Prostate gland (tissue), 2 donors: ENCODE data around the gene L1CAM.

Experiments
- POLR2A ChIP-seq: fragments of 450-650 bp; IDR thresholded peaks from one replicate; pipeline ENCODE4 v1.6.1; 2016; ENCODE audit warnings: antibody characterized with exemption, mild to moderate bottlenecking
- TF ChIP-seq, protein P1 (sequence below), 4 experiments: fragments of 200-600 bp in 2 of 4; fragments of 450-650 bp in 2 of 4; sonication (generic) in 2 of 4; IDR thresholded peaks; 1 replicate in 3 of 4; 2 replicates in 1 of 4; pipeline ENCODE4 v1.5.1; 2016 to 2019; ENCODE audit warnings: antibody characterized with exemption in 4 of 4, mild to moderate bottlenecking in 2 of 4, moderate library complexity in 2 of 4

DNA sequence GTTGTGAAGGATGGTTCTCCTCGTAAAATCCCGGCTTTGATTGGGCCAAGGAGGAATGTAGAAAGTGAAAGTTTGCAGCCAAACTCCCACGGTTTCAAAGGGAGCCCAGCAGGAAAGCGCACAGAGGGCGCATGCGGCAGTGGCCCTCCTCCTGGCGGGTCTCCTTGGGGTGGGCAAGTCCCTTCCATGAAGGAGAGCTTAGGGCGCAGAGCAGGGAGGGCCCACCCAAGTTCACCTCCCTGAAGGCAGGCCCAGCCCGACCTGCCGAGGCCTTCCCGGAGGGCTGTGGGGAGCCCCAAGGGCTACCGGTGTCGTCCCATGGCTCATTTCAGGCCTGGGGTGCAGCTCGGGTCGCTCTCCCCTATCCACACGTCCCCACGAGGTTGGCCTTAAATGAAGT is 57.7 kb downstream of the L1CAM start:
- TF ChIP-seq POLR2A, result no peak
- TF ChIP-seq, protein P1, sequence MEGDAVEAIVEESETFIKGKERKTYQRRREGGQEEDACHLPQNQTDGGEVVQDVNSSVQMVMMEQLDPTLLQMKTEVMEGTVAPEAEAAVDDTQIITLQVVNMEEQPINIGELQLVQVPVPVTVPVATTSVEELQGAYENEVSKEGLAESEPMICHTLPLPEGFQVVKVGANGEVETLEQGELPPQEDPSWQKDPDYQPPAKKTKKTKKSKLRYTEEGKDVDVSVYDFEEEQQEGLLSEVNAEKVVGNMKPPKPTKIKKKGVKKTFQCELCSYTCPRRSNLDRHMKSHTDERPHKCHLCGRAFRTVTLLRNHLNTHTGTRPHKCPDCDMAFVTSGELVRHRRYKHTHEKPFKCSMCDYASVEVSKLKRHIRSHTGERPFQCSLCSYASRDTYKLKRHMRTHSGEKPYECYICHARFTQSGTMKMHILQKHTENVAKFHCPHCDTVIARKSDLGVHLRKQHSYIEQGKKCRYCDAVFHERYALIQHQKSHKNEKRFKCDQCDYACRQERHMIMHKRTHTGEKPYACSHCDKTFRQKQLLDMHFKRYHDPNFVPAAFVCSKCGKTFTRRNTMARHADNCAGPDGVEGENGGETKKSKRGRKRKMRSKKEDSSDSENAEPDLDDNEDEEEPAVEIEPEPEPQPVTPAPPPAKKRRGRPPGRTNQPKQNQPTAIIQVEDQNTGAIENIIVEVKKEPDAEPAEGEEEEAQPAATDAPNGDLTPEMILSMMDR (IDR thresholded peaks at IDR 0.05), result no peak
